GM12892 (cell line): ENCODE results near the gene ARVCF.

ENCODE experiments used
- POLR2A ChIP-seq: IDR thresholded peaks from 2 replicates; pipeline ENCODE4 v1.6.1; 2011; ENCODE audit warnings: low read depth, low read length, control low read depth
- POLR2AphosphoS5 ChIP-seq: IDR thresholded peaks from 2 replicates; pipeline ENCODE4 v1.6.1; 2011; ENCODE audit warnings: low read depth, low read length, control low read depth
- TAF1 ChIP-seq: IDR thresholded peaks from 2 replicates; pipeline ENCODE4 v1.6.1; 2011; ENCODE audit warnings: low read depth, mild to moderate bottlenecking, control low read depth, low read length, borderline replicate concordance

DNA sequence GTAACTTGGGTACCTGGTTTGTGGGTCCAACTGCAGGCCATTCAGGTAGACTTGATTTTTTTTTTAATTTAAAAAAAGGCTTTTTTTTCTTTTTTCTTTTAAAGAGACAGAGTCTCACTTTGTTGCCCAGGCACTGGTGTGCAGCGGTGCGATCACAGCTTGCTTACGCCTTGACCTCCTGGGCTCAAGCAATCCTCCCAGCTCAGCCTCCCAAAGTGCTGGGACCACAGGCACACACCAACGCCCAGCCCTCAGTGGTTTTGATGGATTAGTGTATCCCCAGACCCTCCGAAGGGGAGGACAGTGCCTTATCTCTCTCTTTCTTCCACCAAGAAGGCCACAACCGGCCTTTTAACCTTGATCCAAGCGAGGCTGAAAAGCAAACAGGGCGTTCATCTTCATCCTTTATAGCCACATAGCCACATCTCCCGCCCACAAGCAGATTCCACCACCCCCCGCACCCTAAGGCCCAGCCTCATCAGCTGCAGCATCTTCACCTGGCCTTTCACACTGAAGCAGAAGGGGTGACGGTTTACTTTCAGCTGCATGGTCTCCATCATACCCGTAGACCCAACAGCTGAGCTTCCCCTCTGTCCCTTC is 92.6 kb downstream of the ARVCF start:
- TF ChIP-seq POLR2A (no peak), TAF1 (no peak), POLR2AphosphoS5 (no peak)
